ENCODE measurements around the gene CHAD.

CHAD gene

DNA sequence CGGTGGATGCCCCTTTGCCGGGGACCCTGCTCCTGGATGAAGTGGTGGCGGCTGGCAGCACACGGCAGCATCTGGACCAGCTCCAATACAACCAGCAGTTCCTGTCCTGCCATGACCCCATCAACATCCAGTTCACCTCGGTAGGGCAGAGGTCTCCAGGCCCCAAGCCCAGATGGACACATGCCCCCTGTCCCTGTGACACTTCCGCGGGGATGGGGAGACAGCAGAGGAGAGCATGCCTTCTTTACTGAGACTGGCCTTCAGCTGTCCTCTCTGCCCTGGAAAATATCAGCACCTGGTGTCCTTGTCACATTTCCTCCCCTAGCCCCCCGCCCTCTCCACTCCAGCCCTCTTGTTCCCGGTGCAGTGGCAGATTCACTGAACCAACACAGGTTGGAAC lies 6.2 kb downstream of the CHAD start:
- Histone ChIP-seq H3K27ac (no peak overlapping the region), H3K4me3 (no peak overlapping the region)

DNA sequence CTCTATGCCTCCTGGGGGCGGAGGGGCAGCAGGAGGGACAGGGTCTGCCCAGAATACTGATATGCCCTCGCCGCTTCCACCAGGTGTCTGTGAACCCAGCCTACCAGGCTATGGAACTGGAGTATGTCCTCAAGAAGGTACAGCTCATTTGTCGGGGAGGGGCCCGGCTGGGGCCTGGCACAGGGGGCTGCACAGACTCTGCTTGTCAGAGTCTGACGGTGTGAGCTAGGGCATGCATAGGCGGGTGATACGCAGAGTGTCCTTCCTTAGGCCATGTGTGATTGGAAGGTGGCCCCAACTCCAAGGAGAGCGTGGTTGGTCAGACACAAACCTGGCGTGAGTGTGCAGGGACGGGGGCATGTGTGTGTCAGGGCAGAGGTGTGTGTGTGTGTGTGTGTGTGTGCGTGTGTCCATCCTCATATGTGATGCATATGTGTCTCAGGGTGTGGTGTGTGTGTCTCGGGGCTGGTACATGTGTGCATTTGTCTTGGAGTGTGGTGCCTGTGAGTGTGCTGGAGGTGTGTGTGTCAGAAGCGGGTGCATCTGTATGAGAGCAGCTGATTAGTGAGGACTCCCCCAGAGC lies 7.0 kb downstream of the CHAD start:
- no peak overlapping the region for H3K27ac ChIP-seq
- no peak overlapping the region for H3K4me3 ChIP-seq

DNA sequence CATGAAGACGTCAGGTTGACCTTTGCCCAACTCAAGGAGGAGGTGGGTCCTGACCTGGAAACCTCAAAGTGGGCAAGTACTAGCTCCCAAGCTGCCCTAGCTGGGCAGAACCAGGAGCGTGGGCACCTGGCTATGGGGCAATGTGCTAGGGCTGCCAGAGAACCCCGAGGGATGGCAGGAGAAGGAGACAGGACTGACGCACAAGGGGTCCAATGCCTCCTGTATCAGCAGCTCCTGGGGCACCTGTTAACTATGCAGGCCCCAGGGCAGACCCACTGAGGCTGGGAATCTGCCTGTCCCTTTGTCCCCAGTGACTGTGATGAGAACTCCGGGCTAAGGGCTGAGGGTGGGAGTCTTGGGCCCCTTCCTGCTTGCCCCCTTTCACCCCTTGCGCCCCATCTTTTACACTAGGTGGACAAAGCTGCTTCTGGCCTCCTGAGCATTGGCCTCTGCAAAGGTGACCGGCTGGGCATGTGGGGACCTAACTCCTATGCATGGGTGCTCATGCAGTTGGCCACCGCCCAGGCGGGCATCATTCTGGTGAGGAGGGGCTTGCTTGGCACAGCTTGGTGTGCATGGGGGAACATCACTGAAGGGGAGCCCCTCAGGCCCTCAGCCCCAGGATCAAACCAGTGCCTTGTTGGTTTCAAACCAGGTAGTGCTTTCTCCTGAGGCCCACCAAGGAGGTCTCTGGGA lies 7.7 kb downstream of the CHAD start:
- H3K4me3 ChIP-seq, result no peak overlapping the region
- H3K27ac ChIP-seq, result no peak overlapping the region

DNA sequence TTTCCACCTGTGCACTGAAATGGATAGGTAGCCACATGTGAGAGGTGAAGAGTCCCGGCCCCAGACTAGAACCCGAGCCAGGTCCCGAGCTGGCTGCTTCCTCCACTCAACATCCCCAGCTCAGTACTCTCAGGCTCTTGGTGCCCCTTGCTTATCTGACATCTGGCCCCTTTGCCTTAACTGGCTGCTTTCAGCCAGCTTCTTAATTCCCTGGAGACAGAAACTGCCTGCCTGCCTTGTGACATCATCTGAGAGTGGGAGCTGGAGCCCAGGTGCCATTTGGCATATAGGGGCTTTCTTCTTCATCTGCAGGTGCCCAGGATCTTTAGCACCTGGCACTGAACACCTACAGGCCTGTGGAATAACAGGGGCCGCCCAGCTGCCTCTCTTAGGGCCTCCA lies 8.9 kb downstream of the CHAD start:
- H3K27ac ChIP-seq, result peak overlapping the region in 2 of 21 experiments; percentile 2 to 26

DNA sequence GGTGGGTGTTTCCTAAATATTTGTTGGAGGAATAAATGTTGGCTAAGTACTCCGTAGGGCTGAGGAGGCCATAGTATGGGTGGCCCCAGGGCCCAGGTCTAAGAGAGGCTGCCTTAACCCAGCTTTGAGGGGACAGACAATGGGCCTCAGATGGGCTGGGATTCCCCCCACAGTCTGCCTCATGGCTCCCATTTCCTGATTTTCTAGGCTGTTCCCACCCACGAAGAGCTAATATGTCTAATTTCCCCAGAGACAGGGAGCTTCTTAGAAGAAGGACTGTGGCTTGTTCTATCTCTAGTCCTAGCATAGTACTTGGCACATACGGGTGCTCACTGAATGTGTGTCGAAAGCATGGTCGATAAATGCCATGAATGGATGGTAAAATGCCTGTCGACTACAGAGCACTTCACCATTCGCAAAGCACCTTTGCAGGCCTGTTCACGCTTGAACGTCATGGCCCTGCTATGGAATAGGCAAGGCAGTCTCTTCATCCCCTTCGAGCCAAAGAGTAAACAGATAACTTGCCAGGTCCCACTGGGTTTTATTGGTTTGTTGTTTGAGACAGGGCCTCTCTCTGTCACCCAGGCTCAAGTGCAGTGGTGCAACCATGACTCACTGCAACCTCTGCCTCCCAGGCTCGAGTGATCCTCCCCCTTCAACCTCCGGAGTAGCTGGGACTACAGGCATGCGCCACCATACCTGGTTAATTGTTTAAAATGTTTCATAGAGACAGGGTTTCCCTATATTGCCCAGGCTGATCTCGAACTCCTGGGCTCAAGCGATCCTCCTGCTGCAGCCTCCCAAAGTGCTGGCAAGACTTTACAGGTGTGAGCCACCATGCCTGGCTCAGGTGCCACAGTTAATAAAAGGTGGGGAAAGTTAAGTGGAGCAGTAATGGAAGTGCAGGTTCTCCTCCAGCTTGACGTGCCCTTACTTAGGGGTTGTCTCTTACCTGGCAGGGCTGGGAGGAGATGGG lies 9.7 kb downstream of the CHAD start:
- peak overlapping the region in 2 of 21 experiments; percentile 71 to 77 for H3K27ac ChIP-seq
- no peak overlapping the region for H3K4me3 ChIP-seq

More for the DNA sequence above, 8.9 kb downstream of the CHAD start:
- no peak overlapping the region for H3K4me3 ChIP-seq

DNA sequence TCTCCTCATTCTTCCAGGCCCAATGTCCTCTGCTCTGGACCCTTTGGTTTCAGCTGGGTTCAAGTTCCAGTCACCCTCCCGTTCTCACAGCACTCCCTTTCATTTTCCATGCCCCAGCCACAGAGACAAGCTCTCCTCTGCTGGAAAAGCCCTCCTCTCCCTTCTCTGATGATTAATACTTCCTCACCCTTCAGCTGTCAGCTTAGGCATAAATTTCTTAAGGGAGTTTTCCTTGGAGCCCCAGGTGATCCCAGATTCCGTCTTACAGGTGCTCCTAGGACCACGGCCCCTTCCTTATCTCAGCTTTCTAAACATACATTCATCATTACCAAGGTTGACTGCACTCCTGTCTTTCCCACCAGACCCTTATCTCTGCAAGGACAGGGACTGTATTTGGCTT lies 10.4 kb downstream of the CHAD start:
- Histone ChIP-seq H3K27ac (peak overlapping the region in 2 of 21 experiments; percentile 71 to 77), H3K4me3 (no peak overlapping the region)

DNA sequence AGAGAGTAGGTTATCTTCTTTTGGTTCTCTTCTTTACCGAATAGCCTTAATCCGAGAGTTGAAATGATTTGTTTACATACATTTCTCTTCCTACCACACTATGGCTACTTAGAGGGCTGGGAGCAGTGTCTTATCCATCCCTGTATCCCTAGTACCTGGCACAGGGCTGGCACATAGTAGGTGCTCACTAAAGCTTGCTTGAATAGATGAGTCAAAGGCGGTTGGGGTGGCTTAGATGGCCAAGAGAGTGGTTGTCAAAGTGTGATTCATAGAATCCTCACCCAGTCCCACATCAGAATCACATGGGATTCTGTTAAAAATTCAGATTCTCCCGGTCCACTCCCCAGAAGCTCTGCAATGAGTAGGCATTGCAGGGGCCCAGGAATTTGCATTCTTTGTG lies 11.1 kb downstream of the CHAD start:
- Histone ChIP-seq H3K4me3 (no peak overlapping the region), H3K27ac (no peak overlapping the region)

DNA sequence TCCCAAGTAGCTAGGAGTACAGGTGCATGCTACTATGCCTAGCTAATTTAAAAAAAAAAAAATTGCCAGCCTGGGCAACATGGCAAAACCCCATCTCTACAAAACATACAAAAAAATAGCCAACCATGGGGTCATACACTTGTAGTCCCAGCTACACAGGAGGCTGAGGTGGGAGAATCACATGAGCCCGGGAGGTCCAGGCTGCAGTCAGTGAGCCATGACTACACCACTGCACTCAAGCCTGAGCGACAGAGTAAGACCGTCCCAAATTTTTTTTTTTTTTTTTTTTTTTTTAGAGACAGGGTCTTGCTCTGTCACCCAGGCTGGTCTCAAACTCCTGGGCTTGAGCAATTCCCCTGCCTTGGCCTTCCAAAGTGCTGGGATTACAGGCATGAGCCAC lies 14.8 kb downstream of the CHAD start:
- H3K27ac ChIP-seq, result no peak overlapping the region
- no peak overlapping the region for H3K4me3 ChIP-seq

DNA sequence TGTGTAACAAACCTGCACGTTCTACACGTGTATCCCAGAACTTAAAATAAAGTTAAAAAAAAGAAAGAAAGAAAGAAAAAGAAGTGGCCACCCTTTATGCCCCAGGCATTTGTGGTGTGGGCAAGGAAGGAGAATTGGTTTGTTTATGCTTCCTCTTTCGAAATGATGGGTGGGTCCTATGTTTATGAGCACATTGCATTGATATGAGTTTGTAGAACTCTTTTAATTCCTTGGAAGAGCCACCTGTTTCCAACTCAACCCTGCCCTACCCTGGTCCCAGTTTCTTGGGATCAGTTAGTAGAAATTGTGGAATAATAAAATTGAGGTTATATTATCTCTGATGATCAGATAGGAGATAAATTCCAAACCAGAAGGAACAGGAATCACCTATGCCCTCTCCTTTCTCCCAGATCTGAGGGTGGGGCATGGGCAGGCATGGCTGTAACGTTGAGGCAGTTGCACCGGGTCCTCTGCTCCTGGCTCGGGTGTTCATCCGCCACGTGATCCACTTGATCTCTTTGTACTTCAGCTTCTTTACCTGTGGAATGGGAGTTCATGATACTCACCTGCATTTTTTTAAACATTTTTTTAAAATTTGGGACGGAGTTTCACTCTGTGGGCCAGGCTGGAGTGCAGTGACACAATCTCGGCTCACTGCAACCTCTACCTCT lies 15.9 kb downstream of the CHAD start:
- no peak overlapping the region for H3K4me3 ChIP-seq
- peak overlapping the region in 1 of 21 experiments; percentile 1 for H3K27ac ChIP-seq

DNA sequence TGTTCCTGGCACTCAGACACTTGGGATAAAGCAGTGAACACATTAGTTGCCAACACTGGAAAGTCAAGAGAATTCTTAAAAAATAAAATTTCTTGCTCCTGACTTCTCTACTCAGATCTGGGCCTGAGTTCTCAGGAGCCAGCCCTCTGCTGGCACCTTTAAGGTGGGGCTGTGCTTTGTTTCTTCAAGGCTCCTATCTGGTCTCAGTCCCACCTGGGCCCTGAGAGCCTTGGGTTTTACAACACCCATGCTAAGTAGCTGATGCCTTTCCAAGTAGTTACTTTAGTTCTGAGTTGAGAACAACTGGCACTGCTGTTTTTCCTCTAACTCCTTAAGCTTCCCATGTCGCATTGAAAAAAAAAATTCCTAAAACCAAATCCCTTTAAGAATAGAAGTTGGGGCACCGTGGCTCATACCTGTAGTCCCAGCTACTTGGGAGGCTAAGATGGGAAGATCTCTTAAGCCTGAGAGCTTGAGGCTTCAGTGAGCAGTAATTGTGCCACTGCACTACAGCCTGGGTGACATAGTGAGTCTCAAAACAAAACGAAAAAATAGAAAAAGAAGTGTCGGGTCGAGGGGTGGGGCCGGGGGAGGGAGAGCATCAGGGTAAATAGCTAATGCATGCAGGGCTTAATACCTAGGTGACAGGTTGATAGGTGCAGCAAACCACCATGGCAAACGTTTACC lies 16.6 kb downstream of the CHAD start:
- H3K27ac ChIP-seq, result peak overlapping the region in 2 of 21 experiments; percentile 2 to 36
- H3K4me3 ChIP-seq, result no peak overlapping the region

DNA sequence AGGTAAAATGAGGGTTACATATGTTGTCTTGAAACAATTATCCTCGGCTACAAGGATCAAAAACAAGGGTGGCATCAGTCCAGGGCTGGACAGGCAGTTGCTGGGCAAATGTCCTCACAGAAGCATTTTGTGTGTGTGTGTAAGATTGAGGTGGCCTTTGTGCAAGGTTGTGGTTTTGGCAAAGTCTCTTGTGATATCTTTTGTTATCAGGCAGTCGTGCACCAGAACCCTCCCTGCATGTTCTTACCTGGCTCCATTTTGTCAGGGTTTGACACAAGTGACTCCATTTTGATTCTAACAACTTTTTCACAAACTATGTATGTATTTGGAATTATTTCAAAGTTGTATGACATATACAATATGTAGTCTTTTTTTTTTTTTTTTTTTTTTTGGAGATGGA lies 20.0 kb downstream of the CHAD start:
- no peak overlapping the region for H3K27ac ChIP-seq
- no peak overlapping the region for H3K4me3 ChIP-seq

DNA sequence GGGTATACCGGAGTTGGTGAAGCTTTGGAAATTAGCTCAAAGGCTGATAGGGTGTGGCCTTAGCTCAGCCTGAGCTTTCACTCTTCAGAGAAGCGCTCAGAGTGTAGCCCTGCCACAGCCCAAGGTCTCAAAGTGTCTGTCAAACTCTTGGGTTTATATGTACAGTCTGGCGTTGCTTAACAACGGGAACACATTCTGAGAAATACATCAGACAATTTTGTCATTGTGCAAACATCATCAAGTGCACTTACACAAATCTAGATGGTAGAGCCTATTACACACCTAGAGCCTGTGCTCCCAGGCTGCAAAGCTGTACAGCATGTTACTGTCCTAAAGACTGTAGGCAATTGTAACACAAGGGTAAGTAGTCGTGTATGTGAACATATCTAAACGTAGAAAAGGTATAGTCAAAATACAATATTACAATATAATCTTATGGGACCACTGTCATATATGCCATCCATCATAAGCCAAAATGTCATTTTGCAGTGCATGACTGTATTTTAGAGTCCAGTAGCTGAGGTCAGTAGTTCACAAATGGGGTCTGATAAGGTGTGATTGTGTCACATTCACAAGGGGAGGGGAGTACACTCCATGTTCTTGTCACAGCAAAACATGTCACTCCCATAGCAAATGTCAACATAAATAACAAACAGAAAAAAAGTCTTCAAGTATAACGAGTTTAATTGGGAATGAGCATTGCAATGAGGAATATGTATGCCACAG lies 20.6 kb downstream of the CHAD start:
- Histone ChIP-seq H3K4me3 (no peak overlapping the region), H3K27ac (no peak overlapping the region)

DNA sequence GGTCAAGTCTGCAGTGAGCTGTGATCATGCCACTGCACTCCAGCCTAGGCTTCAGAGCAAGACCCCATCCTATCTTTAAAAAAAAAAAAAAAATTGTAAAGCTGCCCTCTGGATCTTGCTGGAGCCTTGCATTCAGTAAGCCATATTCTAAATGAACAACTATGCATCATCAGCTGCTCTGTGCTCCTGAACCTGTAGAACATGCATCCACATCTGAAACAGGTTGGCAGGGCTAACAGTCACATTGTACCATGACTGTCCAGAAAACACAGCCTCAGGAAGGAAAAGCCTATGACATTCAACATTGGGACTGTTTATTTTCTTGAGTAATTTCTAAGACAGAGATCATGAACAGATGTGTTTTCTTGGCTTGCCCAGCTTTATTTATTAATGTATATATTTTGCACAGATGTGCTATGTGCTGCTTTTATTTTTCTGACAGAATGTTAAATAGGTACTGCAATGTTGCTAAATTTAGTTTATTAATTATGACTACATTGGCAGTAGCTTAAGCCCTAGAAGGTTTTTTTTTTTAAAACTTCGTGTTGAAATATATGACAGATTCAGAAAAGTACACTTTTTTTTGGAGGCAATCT lies 22.9 kb downstream of the CHAD start:
- Histone ChIP-seq H3K27ac (no peak overlapping the region), H3K4me3 (no peak overlapping the region)

DNA sequence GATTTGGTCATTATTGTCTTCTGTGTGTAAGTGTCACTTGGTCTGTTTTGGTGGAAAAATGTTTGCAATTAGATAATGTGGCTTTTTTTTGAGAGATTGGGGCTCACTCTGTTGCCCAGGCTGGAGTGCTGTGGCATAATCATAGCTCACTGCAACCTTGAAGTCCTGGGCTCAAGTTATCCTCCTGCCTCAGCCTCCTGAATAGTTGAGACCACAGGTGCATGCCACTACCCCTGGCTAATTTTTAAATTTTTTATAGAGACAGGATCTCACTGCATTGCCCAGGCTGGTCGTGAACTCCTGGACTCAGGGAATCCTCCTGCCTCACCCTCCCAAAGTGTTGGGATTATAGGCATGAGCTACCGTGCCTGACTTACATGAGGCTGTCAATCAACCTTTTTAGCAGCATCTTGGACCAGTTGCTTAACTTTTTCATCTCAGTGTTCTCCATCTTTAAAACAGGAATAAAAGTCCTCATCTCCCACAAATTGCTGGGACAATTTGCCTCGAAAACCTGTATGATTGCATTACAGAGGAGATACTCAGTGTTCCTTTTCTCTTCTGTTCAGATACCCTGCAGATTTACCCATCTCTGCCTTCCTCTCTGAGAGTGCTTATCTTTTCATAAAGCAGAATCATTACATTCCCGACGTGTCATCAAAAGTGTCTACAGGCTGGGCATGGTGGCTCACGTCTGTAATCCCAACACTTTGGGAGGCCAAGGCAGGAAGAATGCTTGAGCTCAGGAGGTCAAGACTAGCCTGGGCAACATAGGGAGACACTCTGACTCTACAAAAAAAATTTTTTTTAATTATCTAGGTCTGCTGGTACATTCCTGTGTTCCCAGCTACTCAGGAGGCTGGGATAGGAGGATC lies 23.6 kb downstream of the CHAD start:
- Histone ChIP-seq H3K4me3 (no peak overlapping the region), H3K27ac (no peak overlapping the region)

DNA sequence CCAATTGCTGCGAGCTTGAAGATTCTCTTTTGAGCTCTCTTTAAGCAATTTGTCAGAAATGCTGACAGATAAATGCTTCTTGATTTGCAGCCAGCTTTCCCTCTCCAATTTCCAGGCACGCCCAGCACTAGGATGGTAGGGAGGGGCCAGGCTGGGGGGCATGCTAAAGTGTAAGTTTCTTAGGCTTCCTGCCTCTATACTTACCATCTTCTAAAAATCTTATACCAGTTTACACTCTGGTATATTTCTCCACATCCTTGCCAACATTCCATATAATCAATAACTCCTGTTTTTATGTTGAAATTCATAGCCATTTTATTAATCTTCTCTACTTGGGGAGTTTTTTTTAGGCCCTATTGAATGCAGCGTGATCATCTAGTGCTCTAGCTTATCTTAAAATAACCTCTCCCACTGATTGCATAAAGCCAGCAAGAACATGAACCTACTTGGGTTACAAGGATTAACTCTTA lies 25.1 kb downstream of the CHAD start:
- H3K27ac ChIP-seq, result peak overlapping the region in 2 of 21 experiments; percentile 21 to 24
- H3K4me3 ChIP-seq, result no peak overlapping the region

DNA sequence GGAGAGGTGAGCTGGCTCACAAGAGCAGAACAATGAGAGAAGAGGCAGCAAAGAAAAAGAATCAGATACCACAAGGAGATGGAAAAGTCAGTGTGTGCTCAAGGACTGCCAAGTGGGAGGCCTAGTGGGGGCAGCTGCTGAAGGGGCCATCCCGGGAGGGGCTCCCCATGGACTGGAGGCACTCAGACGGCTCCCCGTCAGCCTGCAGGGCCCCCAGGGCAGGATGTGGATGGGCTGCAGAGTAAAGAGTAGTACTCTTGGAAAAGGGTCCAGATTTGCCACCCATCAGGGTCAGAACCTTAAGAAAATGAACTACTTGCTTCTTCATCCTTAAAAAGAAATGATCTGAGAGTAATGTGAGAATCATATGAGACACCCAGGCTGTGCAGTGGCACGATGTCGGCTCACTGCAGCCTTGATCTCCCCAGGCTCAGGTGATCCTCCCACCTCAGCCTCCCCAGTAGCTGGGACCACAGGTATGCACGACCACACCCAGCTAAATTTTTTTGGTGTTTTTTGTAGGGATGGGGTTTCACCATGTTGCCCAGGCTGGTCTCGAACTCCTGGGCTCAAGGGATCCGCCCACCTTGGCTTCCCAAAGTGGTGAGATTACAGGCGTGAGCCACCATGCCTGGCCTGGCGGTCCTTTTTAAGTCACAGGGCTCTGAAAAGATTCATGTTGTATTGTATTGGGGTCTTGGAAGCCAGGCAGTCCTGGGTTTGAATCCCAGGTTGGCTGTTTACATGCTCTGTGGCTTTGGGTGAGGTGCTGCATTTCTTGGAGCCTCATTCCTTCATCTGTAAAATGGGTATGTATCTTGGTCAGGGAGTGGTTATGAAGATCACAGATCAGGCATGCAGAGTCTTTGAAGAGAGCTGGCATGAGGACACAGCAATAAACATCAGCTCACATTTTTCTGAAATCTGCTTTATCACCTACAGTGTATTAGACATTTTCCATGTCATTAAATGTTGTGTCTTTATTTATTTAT lies 27.5 kb downstream of the CHAD start:
- Histone ChIP-seq H3K27ac (peak overlapping the region in 3 of 21 experiments; percentile 21 to 76 (median 39)), H3K4me3 (no peak overlapping the region)

Data from skin epidermis (tissue), 12 donors.